G401.6 (cell line): Measurements from ENCODE around the gene ZHX3.

ENCODE experiments used
- FAIRE-seq: peaks from 2 replicates; lab custom pipeline; 2012; peaks lifted over from hg19 to GRCh38; lab: Jason Lieb, UNC

Gene ZHX3

GRCh38 chr20:41299899-41300298 lies 17.6 kb downstream of the ZHX3 start:
- no peak for FAIRE-seq

DNA sequence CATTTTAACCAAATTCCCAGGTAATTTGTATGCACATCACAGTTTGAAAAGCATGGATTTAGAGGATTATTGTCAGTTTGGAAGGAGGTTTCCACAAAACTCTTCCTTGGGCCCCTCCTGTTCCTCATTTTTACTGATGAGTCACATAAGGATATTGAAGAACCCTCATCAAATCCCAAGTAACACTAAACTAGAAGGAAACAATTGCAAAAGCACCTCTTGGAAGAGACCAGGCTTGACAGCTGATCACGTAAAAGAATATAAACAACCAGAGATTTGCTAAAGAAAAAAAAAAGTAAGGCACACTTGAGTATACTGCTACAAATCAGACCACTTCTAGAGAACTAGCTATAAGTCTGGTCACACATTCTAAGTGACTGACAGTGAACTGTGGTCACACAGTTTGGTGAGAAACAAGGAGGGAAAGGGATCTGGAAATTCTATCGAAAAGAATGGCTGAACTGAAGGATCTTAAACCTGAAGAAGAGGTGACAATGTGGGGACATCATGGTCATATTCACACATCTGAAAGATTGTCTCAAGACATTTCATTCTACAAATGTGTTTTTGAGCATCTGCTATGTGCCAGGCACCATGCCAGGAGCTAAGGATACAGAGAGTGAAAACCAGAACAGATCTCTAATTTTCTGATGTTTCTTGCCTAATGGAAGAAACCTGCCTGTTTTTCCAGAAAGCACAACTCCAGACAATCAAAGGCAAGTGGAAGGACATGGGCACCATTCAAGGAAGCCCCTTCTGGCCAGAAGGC lies 24.1 kb downstream of the ZHX3 start:
- FAIRE-seq, result no peak

GRCh38 chr20:41290804-41291389 lies 26.6 kb downstream of the ZHX3 start:
- FAIRE-seq, result no peak

- no peak for FAIRE-seq
These were observed 30.2 kb downstream of the ZHX3 start for GRCh38 chr20:41287327-41287726.

DNA sequence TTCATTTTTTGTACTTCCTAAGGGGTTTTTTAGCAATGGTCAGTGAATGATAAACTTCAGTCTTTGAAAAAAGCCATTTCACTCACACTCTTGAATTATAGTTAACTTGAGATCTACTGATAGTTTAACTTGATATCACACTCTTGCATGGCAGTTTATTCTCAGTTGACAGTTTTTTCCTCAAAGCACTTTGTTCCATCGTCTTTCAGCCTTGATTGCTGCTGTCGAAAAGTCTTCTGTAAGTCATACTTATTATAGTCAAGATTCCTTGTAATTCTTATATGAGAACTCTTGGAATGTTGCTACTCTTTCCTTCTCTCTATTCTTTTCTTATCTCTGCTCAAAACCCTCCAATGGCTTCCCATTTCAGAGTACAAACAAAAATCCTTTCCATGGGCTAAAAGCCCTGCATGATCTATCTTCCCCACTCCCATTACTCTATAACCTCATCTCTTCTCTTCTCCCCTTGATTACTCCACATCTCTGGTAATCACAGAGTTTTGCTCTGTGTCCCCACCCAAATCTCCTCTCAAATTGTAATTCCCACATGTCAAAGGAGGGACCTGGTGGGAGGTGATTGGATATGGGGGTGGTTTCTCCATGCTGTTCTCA lies 31.2 kb downstream of the ZHX3 start:
- no peak for FAIRE-seq

DNA sequence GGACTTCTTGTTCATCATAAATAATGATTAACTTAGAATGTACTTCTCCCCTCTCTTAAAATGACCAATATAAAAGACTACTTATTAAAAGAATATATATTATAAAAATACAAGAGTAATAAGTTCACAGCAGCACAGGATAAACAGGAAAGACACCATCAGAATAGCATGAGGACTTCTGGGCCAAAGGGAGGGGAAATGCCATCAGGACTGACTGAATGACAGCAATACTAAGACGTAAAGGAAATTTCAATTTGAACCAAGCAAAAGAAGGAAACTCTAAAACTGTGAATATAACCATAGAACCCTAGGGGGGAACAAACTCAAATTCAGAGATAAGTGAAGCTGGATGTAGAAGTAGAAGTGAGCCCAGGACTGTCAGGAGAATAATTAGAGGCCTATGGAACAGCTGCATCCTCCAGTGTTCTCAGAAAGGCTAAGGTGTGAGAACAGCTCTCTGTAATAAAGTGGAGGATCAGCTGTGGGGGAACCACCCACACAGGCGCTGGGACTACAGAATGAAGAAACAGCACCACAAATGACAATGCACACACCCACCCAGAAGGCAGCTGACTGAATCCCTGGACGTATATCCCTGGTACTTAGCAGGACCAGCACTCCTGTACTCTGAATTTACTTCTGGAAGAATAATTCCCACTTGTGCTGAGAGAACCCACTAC lies 37.8 kb downstream of the ZHX3 start:
- FAIRE-seq, result no peak

GRCh38 chr20:41278936-41279335 lies 38.6 kb downstream of the ZHX3 start:
- no peak for FAIRE-seq

DNA sequence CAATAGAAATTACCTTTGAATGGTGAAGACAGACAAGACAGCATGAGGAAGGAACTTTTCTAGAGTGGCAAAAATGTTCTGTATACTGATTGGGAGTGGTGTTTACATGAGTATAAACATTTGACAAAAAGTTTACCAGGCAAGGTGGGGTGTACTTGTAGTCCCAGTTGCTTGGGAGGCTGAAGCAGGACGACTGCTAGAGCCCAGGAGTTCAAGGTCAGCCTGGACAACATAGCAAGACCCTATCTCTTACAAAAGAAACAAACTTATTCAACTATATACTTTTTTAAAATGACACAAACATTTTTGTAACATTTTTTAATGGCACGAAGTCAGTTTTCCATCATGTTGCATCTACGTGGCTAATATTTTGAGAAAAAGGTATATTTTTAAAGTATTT lies 40.5 kb downstream of the ZHX3 start:
- no peak for FAIRE-seq

- no peak for FAIRE-seq
These were observed 41.2 kb downstream of the ZHX3 start for GRCh38 chr20:41276317-41276751.

DNA sequence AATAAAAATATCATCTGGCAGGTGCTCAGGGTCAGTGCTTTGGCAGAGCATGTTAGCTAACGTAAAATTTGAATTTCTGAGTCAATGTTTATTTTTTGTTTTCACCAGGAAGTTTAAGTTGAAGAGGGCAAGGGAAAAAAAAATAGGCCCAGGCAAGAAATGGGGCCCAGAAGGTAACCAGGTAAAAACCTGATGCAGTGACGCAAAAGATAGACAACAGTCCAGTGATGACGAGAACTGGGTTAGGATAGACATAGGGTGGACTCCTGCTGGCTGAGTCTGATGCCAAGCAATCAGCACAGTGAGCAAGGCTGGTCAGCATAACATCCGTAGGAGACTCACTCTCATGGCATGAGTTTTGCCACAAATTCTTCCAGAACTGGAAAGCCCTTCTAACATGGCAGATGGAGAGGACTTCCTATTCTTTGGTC lies 42.2 kb downstream of the ZHX3 start:
- FAIRE-seq, result no peak

- no peak for FAIRE-seq
These were observed 43.4 kb downstream of the ZHX3 start for GRCh38 chr20:41274152-41274551.

- FAIRE-seq, result no peak
These were observed 44.1 kb downstream of the ZHX3 start for GRCh38 chr20:41273445-41273844.

DNA sequence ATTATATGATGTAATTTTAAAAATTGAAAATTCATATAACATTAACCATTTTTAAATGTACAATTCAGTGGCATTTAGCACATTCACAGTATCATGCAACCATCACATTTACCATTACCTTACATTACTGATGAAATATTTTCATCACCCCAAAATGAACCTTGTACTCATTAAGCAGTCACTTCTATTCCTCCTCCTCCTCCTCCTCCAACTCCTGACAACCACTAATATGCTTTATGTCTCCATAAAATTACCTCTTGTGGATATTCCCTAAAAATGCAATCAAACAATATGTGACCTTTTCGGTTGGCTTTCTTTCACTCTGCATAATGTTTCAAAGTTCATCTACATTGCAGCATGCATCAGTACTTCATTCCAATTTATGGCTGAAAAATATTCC lies 45.2 kb downstream of the ZHX3 start:
- FAIRE-seq, result no peak

GRCh38 chr20:41268917-41269652 lies 48.4 kb downstream of the ZHX3 start:
- no peak for FAIRE-seq

DNA sequence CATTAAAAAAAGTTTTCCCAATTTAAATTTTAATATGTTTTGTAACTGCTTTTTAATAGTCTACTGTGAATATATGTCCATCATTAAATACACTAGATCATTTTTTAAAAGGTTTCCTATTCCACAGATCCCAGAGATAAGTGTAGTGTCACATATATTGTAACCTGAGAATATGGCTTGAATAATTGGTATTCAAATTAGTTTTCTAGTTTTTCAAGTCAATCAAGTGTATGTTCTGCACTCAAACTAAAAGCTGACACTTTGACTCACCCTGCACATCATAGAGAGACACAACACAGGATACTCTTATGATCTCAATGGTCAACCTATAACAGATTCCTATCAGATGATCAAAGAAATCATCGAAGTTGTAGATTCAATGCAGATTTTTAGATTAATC lies 49.1 kb downstream of the ZHX3 start:
- FAIRE-seq, result no peak

DNA sequence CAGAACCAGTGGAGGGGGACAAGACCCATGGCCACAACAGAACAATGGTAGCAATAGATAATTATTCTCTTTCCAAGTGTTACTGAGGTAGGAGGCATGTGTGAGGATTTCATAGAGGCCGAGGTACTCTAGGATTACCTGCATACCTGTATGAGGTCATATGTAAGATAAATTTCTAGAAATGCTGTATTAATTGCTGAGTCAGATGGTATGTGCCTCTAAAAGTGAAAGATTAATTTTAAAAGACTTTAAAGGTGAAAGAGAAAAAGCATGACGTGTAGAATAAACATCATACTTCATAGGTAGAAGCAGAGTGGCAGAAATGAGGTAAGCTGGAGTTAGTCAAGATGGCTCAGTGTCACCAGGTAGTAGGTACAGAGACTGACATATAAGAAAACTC lies 51.6 kb downstream of the ZHX3 start:
- no peak for FAIRE-seq

DNA sequence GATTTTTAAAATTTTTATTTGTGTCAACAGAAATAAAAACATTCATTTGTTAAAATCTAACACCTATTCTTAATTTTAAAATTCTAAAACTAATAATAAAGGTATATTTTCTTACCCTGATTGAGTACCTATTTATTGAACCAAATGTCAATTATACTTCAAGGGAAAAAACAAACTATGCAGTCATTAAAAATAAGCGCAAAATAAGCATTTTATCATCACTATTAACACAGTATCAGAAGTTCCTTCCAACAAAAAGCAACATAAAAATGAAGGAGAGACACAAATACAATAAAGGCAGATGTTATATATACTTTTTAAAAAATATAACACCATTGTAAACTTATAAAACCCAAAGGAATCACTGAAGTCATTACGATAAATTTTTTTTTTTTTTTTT lies 52.7 kb downstream of the ZHX3 start:
- FAIRE-seq, result peak; percentile 63

GRCh38 chr20:41261790-41262717 lies 55.5 kb downstream of the ZHX3 start:
- FAIRE-seq, result no peak

GRCh38 chr20:41261260-41261659 lies 56.3 kb downstream of the ZHX3 start:
- FAIRE-seq, result no peak

DNA sequence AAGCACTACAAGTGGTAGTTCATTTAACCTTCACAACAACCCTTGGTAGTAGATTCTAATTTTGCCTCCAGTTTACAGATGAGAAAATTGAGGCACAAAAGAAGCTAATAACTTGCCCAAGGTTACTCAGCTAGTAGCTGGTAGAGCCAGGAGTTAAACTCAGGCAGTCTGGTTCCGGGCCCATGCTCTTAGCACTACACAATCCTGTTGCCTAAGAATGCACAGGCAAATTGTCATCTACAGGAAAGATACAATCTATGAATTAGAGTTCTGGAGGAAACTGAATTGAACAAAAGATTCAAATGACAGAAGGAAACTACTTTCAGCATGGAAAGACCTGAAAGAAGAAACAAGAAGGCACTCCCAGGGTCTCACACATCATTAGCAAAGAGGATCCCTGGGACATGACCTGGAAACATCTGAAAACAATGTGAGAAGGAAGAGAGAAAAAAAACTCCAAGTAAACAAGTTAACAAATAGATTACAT lies 56.8 kb downstream of the ZHX3 start:
- FAIRE-seq, result no peak

DNA sequence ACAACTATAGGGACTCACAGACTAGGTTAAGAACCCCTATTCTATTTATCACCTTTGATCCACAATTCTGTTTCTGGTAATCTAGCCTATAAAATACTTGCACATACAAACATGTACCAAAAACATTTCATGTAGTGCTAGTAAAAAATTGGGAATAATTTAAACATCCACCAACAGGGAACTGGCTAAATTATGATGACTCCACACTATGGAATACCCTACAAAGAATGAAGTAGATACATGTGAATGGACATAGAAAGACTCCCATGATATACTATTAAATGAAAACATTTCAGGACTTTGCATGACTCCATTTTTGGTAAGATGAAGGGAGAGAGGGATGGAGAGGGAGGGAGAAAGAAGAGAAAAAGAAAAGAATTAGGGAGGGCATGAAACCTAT lies 58.2 kb downstream of the ZHX3 start:
- no peak for FAIRE-seq
